ENCODE results near the gene ST8SIA2. TPM values are rescaled to one million over a fixed set of nuclear protein-coding genes. Genes with fewer than 3 reads are reported as not detected.
"Not testable (repeated sequence)": the region's sequence is repeated elsewhere in the genome, so short reads cannot be mapped to it uniquely, and the experiment has no call there.

The ST8SIA2 gene
- total RNA-seq, 1 experiment from 2014 or later: 0.04 TPM

DNA sequence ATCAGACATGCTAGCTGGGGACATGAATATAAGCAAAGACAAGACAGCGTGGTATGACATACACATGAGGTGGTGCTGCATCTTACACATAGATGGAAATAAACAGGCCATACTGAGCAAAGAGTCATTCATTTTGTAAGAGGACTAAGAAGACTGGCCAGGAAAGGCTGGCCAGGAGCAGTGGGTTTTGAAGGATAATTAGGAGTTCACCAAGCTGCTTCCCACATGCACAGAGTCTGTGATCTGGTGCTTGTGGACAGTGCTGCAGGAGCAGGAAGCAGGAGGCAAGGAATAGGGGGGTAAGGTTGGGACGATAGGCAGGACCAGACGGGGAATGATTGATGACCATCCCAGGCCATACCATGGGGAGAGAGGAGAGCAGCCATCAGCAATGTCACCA, 41.5 kb downstream of the ST8SIA2 start:
- DNase-seq (ENCODE audit: low spot score): no peak

DNA sequence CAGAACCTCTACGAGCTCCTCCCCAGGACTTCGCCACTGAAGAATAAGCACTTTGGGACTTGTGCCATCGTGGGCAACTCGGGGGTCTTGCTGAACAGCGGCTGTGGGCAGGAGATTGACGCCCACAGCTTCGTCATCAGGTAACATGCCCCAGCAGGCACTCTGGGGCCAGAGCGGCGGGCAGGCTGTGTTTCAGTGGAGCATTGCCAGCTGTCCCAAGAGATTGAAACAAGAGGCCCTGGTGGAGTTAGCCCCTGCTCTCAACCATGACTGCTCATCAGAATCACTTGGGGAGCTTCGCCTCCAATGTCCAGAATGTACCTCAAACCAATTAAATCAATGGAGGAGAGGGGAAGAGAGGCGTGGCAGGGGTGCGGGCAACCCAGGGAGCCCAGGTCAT, 44.8 kb downstream of the ST8SIA2 start:
- no peak for DNase-seq (ENCODE audit: low spot score)

GRCh38 chr15:92443381-92443780, 49.7 kb downstream of the ST8SIA2 start:
- DNase-seq (ENCODE audit: low spot score): no peak

GRCh38 chr15:92444631-92445030, 51.0 kb downstream of the ST8SIA2 start:
- DNase-seq (ENCODE audit: low spot score): no peak

GRCh38 chr15:92448370-92448769, 54.7 kb downstream of the ST8SIA2 start:
- no peak for DNase-seq (ENCODE audit: low spot score)

- no peak for DNase-seq (ENCODE audit: low spot score)
Measured at GRCh38 chr15:92449476-92449875, 55.8 kb downstream of the ST8SIA2 start.

- DNase-seq (ENCODE audit: low spot score): peak; percentile 34
Measured at GRCh38 chr15:92451225-92451825, 57.6 kb downstream of the ST8SIA2 start.

DNA sequence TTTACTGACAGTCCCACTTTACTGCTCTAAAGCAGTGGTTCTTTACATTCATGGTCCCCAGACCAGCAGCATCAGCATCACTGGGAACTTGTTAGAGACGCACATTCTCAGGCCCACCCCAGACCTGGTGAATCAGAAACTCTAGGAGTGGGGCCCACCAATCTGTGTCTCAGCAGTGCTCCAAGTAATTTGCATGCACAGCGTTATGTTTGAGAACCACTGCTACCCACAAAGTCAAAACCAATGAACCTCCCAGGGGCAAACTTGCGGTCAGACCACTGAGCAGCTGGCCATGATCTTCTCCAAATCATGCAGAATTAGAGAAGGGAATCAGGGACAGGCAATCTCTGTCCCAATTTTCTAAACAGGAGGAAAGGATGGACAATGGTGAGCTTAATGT, 58.5 kb downstream of the ST8SIA2 start:
- no peak for DNase-seq (ENCODE audit: low spot score)

GRCh38 chr15:92453607-92454006, 59.9 kb downstream of the ST8SIA2 start:
- no peak for DNase-seq (ENCODE audit: low spot score)

- DNase-seq (ENCODE audit: low spot score): no peak
Measured at GRCh38 chr15:92454555-92455105, 60.9 kb downstream of the ST8SIA2 start.

- DNase-seq (ENCODE audit: low spot score): no peak
Measured at GRCh38 chr15:92455271-92455670, 61.6 kb downstream of the ST8SIA2 start.

DNA sequence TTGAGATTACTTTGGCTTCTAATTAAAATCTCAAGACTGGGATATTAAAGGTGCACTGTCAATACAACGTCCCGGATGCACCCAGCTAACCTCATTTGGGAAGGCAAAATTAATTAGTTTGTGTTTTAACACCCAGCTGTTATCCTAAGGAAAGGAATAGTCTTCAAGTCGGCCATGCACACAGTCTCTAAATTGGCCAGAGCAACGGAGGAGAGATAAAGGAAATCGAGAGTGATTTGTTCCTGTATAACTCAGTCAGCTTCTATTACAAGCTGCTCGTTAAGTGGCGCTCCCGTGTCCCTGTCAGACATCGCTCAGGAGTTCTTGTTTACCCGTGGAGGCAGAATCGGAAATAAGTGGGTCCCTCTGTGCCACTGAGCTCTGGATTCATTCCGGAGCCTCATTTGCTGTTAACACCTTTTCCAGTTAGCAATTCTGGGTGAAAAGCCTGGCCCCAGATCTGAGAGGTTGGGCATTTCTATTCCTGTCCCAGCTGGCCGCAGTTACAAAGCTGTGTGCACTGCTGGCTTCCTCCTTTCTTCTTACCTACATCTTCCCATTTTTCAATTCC, 63.9 kb downstream of the ST8SIA2 start:
- no peak for DNase-seq (ENCODE audit: low spot score)

GRCh38 chr15:92460023-92460422, 66.3 kb downstream of the ST8SIA2 start:
- no peak for DNase-seq (ENCODE audit: low spot score)

- no peak for DNase-seq (ENCODE audit: low spot score)
Measured at GRCh38 chr15:92462424-92463125, 68.9 kb downstream of the ST8SIA2 start.

DNA sequence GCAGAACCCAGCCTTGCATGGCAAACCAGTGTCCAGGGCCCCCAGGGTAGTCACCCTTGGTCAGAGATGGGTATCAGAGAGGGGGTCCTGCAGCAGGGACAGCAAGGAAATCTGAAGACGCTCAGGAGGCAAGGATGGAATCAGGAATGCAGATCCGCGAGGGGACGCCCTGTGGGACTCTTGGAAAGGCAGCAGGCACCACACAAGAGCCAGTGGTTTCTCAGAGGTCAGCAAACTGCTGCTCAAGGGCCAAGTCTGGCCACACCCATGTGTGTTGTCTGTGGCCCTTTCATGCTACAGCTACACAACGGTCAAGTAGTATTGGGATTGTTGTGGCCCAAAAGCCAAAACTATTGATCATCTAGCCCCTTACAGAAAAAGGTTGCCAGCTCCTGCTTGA, 69.7 kb downstream of the ST8SIA2 start:
- no peak for DNase-seq (ENCODE audit: low spot score)

DNA sequence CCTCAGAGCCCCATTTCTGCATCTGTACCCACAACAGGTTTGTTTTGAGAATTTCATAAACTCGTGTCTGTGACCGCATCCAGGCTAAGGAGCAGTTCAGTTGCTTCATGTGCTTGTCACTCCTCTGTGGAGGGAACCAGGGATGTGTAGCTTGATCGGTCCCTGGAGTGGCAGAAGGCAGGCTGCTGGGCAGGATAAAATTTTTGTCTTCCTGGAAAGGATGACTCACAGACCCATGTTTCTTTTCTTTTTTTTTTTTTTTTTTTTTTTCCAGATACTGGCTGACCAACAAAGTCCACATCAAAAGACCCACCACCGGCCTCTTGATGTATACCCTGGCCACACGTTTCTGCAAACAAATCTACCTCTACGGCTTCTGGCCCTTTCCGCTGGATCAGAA, 70.1 kb downstream of the ST8SIA2 start:
- DNase-seq (ENCODE audit: low spot score): peak; percentile 11

DNA sequence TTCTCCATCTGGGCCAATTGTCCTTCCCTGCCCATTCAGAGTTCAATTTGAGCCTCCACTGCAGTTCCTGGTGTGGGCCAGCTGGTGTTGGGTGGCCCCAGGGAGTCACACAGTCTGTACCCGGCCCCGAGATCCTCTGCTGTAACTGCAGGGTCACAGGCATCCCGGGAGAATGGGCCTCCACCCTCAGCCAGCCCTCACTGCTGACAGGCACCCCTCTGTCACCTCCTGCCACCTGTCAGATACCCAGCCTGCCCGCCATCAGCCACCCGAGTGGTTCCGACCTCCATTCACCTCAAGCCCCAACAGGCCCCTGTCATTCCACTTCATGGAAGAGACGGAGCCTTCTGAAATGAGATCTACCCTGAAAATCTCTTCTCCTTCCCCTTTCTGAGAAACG, 73.2 kb downstream of the ST8SIA2 start:
- no peak for DNase-seq (ENCODE audit: low spot score)

DNA sequence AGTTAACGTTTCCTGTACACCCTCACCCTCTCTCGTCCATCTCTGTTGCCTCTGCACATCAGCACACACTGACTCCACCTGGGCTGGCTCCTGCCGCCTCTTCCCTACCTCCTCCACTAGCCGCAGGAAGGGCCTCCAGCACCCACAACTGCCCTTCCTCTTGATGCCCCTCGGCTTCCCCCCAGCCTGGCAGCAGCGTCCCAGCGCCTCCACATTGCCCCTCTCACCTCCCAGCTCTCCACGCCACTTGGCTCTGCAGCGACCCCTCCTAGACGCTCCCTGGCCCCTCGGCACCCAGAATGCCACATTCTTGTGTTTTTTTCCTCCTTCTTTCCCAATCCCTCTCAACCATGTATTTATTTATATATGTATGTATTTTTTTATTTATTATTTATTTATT, 73.6 kb downstream of the ST8SIA2 start:
- no peak for DNase-seq (ENCODE audit: low spot score)

- no peak for DNase-seq (ENCODE audit: low spot score)
Measured at GRCh38 chr15:92468991-92469390, 75.3 kb downstream of the ST8SIA2 start.

GRCh38 chr15:92471288-92471687, 77.6 kb downstream of the ST8SIA2 start:
- no peak for DNase-seq (ENCODE audit: low spot score)

- DNase-seq (ENCODE audit: low spot score): no peak
Measured at GRCh38 chr15:92473756-92474155, 80.1 kb downstream of the ST8SIA2 start.

DNA sequence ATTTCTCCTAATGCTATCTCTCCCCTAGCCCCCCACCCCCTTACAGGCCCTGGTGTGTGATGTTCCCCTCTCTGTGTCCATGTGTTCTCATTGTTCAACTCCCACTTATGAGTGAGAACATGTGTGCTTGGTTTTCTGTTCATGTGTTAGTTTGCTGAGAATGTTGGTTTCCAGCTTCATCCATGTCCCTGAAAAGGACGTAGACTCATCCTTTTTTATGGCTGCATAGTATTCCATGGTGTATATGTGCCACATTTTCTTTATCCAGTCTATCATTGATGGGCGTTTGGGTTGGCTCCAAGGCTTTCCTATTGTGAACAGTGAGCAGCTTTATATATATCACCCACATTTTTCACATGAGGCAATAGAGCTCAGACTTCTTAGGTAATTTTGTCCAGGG, 86.0 kb downstream of the ST8SIA2 start:
- not testable (repeated sequence) for DNase-seq (ENCODE audit: low spot score)

- DNase-seq (ENCODE audit: low spot score): no peak
Measured at GRCh38 chr15:92480361-92480760, 86.7 kb downstream of the ST8SIA2 start.
